Right lobe of liver (tissue), 4 donors: ENCODE data around the gene ALDOC.

ENCODE experiments used
- CTCF ChIP-seq, 4 donors: fragments of 200-600 bp in 3 of 4; fragments of 450-650 bp in 1 of 4; IDR thresholded peaks; one replicate each; pipeline versions ENCODE4 v1.5.1 to v1.8.0; 2016 to 2022; ENCODE audit warnings: antibody characterized with exemption in 4 of 4, mild to moderate bottlenecking in 2 of 4
- POLR2A ChIP-seq: fragments of 450-650 bp; IDR thresholded peaks from one replicate; pipeline ENCODE4 v1.6.1; 2017; ENCODE audit warnings: antibody characterized with exemption, mild to moderate bottlenecking
- donor health status: DM: no; HTN: no; CAD: no.
- donor health status: DM: no; HTN: no; CAD: no.
- donor health status: DM: no; HTN: yes; CAD: no.

DNA sequence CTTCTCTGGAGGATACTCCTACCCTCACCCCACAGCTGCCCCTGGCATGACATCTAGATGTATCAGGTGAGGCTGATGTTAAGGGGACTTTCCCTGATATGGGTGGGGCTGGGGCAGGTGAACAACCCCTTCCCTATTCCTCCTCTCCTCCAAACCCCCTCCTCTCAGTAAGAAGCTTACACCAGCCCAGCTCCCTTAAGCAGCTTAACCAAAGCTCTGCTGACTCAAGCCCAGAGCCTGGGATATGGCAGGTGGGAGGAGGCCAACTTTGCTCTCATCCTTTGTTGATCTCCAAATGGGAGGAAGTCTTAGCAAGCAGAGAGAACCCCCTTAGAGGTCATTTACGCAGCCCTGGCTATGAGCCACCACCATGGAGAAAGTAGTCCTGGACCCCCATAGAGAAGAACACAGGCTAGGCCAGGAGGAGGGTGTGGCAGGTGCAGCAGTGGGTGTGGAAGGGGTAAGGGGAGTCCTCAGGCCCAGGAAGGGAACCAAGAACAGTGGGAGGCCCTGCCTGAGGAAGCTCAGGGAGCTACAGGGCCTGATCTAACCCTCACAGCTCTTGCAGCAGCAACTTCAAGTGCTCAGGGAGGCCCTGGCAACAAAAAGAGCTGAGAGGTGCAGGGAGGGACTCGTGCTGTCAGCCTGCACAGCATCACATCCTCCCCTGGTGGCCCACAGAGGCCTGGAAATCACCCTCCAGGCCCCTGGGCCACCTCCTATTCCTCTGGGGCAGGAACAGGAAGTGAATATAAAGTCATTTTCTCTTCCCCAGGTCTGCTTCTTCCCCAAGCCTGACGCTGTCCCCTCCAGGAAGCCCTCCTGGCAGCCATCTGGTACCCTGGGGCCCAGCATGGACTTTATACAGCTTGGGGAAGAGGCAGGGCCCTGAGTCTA, 27.2 kb downstream of the ALDOC start:
- no peak for TF ChIP-seq CTCF (IDR thresholded peaks at IDR 0.05)
- no peak for TF ChIP-seq POLR2A
